Sigmoid colon (tissue), 7 donors: ENCODE data around the gene SDK1. TPM values are rescaled to one million over a fixed set of nuclear protein-coding genes. Genes with fewer than 3 reads are reported as not detected.

ENCODE experiments used
- DNase-seq: peaks from one replicate; pipeline ENCODE4 v3.0.0-alpha.2; 2019
- H3K27ac ChIP-seq, 4 donors: fragments of 200-600 bp; sonication (generic); one replicate each; pipeline ENCODE4 v1.5.1; 2016 to 2019; ENCODE audit warnings: mild to moderate bottlenecking in 1 of 4
- H3K27me3 ChIP-seq, 3 donors: fragments of 200-600 bp; sonication (generic); one replicate each; pipeline ENCODE4 v1.5.1; 2019; ENCODE audit warnings: mild to moderate bottlenecking in 1 of 3
- H3K36me3 ChIP-seq, 4 donors: fragments of 200-600 bp; sonication (generic); one replicate each; pipeline ENCODE4 v1.5.1; 2016 to 2019
- H3K4me1 ChIP-seq, 4 donors: fragments of 200-600 bp; sonication (generic); one replicate each; pipeline ENCODE4 v1.5.1; 2017 to 2019
- H3K4me3 ChIP-seq, 4 donors: fragments of 200-600 bp; sonication (generic); one replicate each; pipeline ENCODE4 v1.5.1; 2017 to 2019; ENCODE audit warnings: mild to moderate bottlenecking in 2 of 4, moderate library complexity in 1 of 4
- H3K9me3 ChIP-seq, 4 donors: fragments of 200-600 bp in 3 of 4; sonication (generic) in 3 of 4; one replicate each; pipeline versions ENCODE4 v1.5.1 to v1.6.1; 2013 to 2019
- CTCF ChIP-seq, 4 experiments: fragments of 450-650 bp in 3 of 4; fragments of 200-600 bp in 1 of 4; IDR thresholded peaks; one replicate each; pipeline ENCODE4 v1.5.1; 2016 to 2019; ENCODE audit warnings: antibody characterized with exemption in 4 of 4, mild to moderate bottlenecking in 3 of 4, moderate library complexity in 2 of 4
- EP300 ChIP-seq, 4 donors: sonication (generic); formaldehyde crosslinking; IDR thresholded peaks; one replicate each; pipeline ENCODE4 v1.6.1; 2017; ENCODE audit warnings: antibody characterized with exemption in 4 of 4
- POLR2A ChIP-seq, 2 donors: fragments of 450-650 bp; IDR thresholded peaks; one replicate each; pipeline ENCODE4 v1.6.1; 2016; ENCODE audit warnings: antibody characterized with exemption in 2 of 2, mild to moderate bottlenecking in 2 of 2, moderate library complexity in 2 of 2
- POLR2AphosphoS5 ChIP-seq, 4 donors: sonication (generic); formaldehyde crosslinking; IDR thresholded peaks; one replicate each; pipeline ENCODE4 v1.6.1; 2017; ENCODE audit warnings: antibody characterized with exemption in 4 of 4
- WGBS, 2 donors: extraction: QIAGEN DNeasy Blood & Tissue Kit; methylation state at CpG; one replicate each; pipeline ENCODE4 v1.1.7; 2013; 5-methylcytosine and 5-hydroxymethylcytosine counted together
- intact Hi-C: fragments of 100-400 bp; cut with DNase I; formaldehyde crosslinking; loops from one replicate; pipeline ENCODE4 v1.15.1; 2023
- polyA plus RNA-seq, 3 donors: library from polyadenylated mRNA; stranded (reverse); fragments of 200-250 nt; gene quantifications; one replicate each; pipeline ENCODE4 v1.2.3, GENCODE V29; 2013
- total RNA-seq, 4 donors: library from RNA; depleted of rRNA; stranded (reverse); fragments of >200 nt; gene quantifications; one replicate each; pipeline ENCODE4 v1.1.0, GENCODE V29; 2016
- donor health status: healthy with polysubstance abuse.
- donor health status: Bipolar disorder and iron deficiency.
- donor health status: healthy.

The SDK1 gene
- total and polyA plus RNA-seq, 7 donors: under 0.01 to 23.0 (median 10.0) TPM; not detected in 1

- Histone ChIP-seq H3K4me1 (no peaks in the 10 kb centered on the region), H3K9me3 (no peaks in the 10 kb centered on the region), H3K27me3 (no peaks in the 10 kb centered on the region), H3K4me3 (no peak overlapping the region), H3K27ac (no peak overlapping the region), H3K36me3 (no peaks in the 10 kb centered on the region)
- 64 to 80% methylated on average over 5 of the region's 5 CpGs for WGBS, 2 donors
- no peak for TF ChIP-seq EP300 (IDR thresholded peaks at IDR 0.05)
- TF ChIP-seq CTCF (IDR thresholded peaks at IDR 0.05): no peak
- no peak for TF ChIP-seq POLR2A (IDR thresholded peaks at IDR 0.05)
- no peak for TF ChIP-seq POLR2AphosphoS5 (IDR thresholded peaks at IDR 0.05)
- DNase-seq: no peak
- intact Hi-C loops: loop anchor here (5.0 kb wide), 1 partner anchor 371 kb away; the partner anchor contains the start of gene SDK1
Measured at GRCh38 chr7:3673524-3673923, 372.5 kb downstream of the SDK1 start.

GRCh38 chr7:3678314-3678810, 377.3 kb downstream of the SDK1 start:
- intact Hi-C loops: no loop called here
- peaks cover 0 to 6% (median 0%) of the 10 kb centered on the region in 4 donors for H3K4me1 ChIP-seq
- no peak for TF ChIP-seq CTCF (IDR thresholded peaks at IDR 0.05)
- TF ChIP-seq POLR2AphosphoS5 (IDR thresholded peaks at IDR 0.05): no peak
- TF ChIP-seq EP300 (IDR thresholded peaks at IDR 0.05): no peak
- no peak for TF ChIP-seq POLR2A (IDR thresholded peaks at IDR 0.05)
- no peak overlapping the region for H3K27ac ChIP-seq
- H3K4me3 ChIP-seq: no peak overlapping the region
- H3K36me3 ChIP-seq: no peaks in the 10 kb centered on the region
- no peaks in the 10 kb centered on the region for H3K27me3 ChIP-seq
- H3K9me3 ChIP-seq: no peaks in the 10 kb centered on the region
- DNase-seq: no peak
- 93 to 95% methylated on average over 4 of the region's 4 CpGs for WGBS, 2 donors

- Histone ChIP-seq H3K27ac (no peak overlapping the region), H3K4me1 (peaks cover 0 to 6% (median 0%) of the 10 kb centered on the region in 4 donors), H3K27me3 (no peaks in the 10 kb centered on the region), H3K9me3 (no peaks in the 10 kb centered on the region), H3K36me3 (no peaks in the 10 kb centered on the region), H3K4me3 (no peak overlapping the region)
- TF ChIP-seq POLR2AphosphoS5 (IDR thresholded peaks at IDR 0.05) (no peak), POLR2A (IDR thresholded peaks at IDR 0.05) (no peak), EP300 (IDR thresholded peaks at IDR 0.05) (no peak), CTCF (IDR thresholded peaks at IDR 0.05) (no peak)
- intact Hi-C loops: no loop called here
- 59 to 71% methylated on average over 10 of the region's 10 CpGs for WGBS, 2 donors
- DNase-seq: peak; percentile 50
Measured at GRCh38 chr7:3682028-3682710, 381.1 kb downstream of the SDK1 start.

- intact Hi-C loops: no loop called here
Measured at GRCh38 chr7:3683546-3684539, 382.8 kb downstream of the SDK1 start.

More at GRCh38 chr7:3683546-3684539, 382.8 kb downstream of the SDK1 start:
- H3K9me3 ChIP-seq: no peaks in the 10 kb centered on the region
- WGBS, 2 donors: 51 to 66% methylated on average over 12 of the region's 12 CpGs
- no peak overlapping the region for H3K4me3 ChIP-seq
- no peaks in the 10 kb centered on the region for H3K36me3 ChIP-seq
- DNase-seq: no peak
- H3K4me1 ChIP-seq: peaks cover 0 to 6% (median 0%) of the 10 kb centered on the region in 4 donors
- no peak overlapping the region for H3K27ac ChIP-seq
- no peaks in the 10 kb centered on the region for H3K27me3 ChIP-seq
- no peak for TF ChIP-seq POLR2A (IDR thresholded peaks at IDR 0.05)
- TF ChIP-seq EP300 (IDR thresholded peaks at IDR 0.05): no peak
- no peak for TF ChIP-seq CTCF (IDR thresholded peaks at IDR 0.05)
- no peak for TF ChIP-seq POLR2AphosphoS5 (IDR thresholded peaks at IDR 0.05)
